ENCODE results near the gene HTRA1. TPM values are rescaled to one million over a fixed set of nuclear protein-coding genes. Genes with fewer than 3 reads are reported as not detected.

The HTRA1 gene
- total and polyA plus RNA-seq, 2 of the 4 experiments (the other 2 are of a cell fraction): 28.5 to 108 TPM

DNA sequence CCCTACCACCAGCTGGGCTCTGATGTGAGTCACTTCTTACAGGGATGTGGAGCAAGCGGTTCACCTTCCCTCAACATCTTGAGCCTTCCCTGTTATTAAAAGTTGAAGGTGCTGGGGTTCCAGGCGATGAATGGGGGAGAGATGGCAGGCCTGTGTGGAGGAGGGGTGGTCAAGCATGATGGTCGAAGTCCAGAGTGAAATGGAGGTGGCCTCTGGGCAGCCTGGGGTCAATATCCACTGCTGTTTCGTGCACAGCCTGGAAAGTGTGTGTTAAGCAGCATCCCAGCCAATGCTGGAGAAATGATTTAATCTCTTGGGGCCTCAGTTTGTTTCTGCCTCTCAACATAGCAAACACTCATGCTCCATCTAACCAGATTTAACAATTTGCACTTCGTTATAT lies 65.5 kb downstream of the HTRA1 start:
- ATAC-seq (ENCODE audit: low read depth): no peak
- intact Hi-C loops (cut with micrococcal nuclease): no loop called here

More for the DNA sequence above, 65.5 kb downstream of the HTRA1 start:
- no peaks in the 10 kb centered on the region for H3K9me3 ChIP-seq (ENCODE audit: control insufficient read depth, insufficient read depth, low read length)
- CTCF ChIA-PET: no interaction called here
- dilution Hi-C loops (cut with HindIII; ENCODE audit: low sequenced_read_pairs, unreplicated experiment) (no loop called here), in situ Hi-C loops (cut with MboI; ENCODE audit: low sequenced_read_pairs) (no loop called here)
- no peak overlapping the region for H3K18ac ChIP-seq (ENCODE audit: low read depth, low read length)
- no peaks in the 10 kb centered on the region for H4K20me1 ChIP-seq (ENCODE audit: insufficient read depth, low read length)
- H3K27ac ChIP-seq (ENCODE audit: insufficient read depth, low read length): no peak overlapping the region
- no TSS peak for BruUV-seq (replicated peaks)
- H3K79me1 ChIP-seq (ENCODE audit: low read depth in 1 of 2, low read length in 2 of 2): no peaks in the 10 kb centered on the region
- H3K14ac ChIP-seq (replicated peaks; ENCODE audit: low read depth, low read length): no peak overlapping the region
- H3K36me3 ChIP-seq (ENCODE audit: control insufficient read depth, insufficient read depth, low read length): no peaks in the 10 kb centered on the region
- no peak overlapping the region for H2AK9ac ChIP-seq (replicated peaks; ENCODE audit: low read depth, low read length, poor library complexity)
- WGBS, 2 experiments (ENCODE audit: extremely low coverage in 2 of 2, insufficient read length in 1 of 2): 40% methylated on average over 1 of the region's 5 CpGs; no CpG with 5 or more reads in 1 of the 2 experiments
- H4K8ac ChIP-seq (ENCODE audit: low read depth in 2 of 2, low read length in 2 of 2): no peak overlapping the region
- no peak overlapping the region for H3K23ac ChIP-seq (ENCODE audit: low read depth, low read length)
- no peak overlapping the region for H3K4me3 ChIP-seq (ENCODE audit: insufficient read depth, low read depth, low read length)
- H3K4me2 ChIP-seq (ENCODE audit: low read depth, low read length): no peak overlapping the region
- no peak overlapping the region for H4K91ac ChIP-seq (ENCODE audit: insufficient read depth, low read depth, low read length)
- H2BK20ac ChIP-seq (ENCODE audit: low read depth, low read length): no peak overlapping the region
- POLR2A ChIA-PET (ENCODE audit: unreplicated experiment): no interaction called here
- H2AK5ac ChIP-seq (ENCODE audit: low read depth, low read length): no peak overlapping the region
- peaks cover 11% of the 10 kb centered on the region for H3K27me3 ChIP-seq (ENCODE audit: control insufficient read depth, insufficient read depth, low read length)
- no peak overlapping the region for H2BK15ac ChIP-seq (ENCODE audit: low read depth, low read length)
- no peak overlapping the region for H3K9ac ChIP-seq (ENCODE audit: low read depth, low read length)
- H3K9me1 ChIP-seq (ENCODE audit: insufficient read depth, low read length): no peaks in the 10 kb centered on the region
- no peak for DNase-seq
- H2AFZ ChIP-seq (replicated peaks; ENCODE audit: low read length, poor library complexity): peak overlapping the region; percentile 50
- no peak overlapping the region for H2BK120ac ChIP-seq (ENCODE audit: low read depth, low read length)
- no peak overlapping the region for H3K56ac ChIP-seq (ENCODE audit: extremely low read depth, insufficient read depth, low read length)
- TF ChIP-seq RAD21 (IDR thresholded peaks at IDR 0.05; ENCODE audit: low read length): no peak
- TF ChIP-seq FOS (IDR thresholded peaks at IDR 0.05; ENCODE audit: low read depth, low read length): no peak
- no peak for TF ChIP-seq MAZ (IDR thresholded peaks at IDR 0.05; ENCODE audit: borderline replicate concordance, low read depth, low read length)
- no peak for TF ChIP-seq CEBPB (IDR thresholded peaks at IDR 0.05; ENCODE audit: low read depth, low read length)
- TF ChIP-seq, protein P1, sequence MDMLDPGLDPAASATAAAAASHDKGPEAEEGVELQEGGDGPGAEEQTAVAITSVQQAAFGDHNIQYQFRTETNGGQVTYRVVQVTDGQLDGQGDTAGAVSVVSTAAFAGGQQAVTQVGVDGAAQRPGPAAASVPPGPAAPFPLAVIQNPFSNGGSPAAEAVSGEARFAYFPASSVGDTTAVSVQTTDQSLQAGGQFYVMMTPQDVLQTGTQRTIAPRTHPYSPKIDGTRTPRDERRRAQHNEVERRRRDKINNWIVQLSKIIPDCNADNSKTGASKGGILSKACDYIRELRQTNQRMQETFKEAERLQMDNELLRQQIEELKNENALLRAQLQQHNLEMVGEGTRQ (IDR thresholded peaks at IDR 0.05; ENCODE audit: low read depth, low read length): no peak
- TF ChIP-seq POLR2A (IDR thresholded peaks at IDR 0.05; ENCODE audit: low read depth, low read length): no peak
- no peak for TF ChIP-seq CHD1 (IDR thresholded peaks at IDR 0.05; ENCODE audit: low read depth, low read length)
- no peak overlapping the region for H2BK5ac ChIP-seq (ENCODE audit: low read depth, low read length, poor library complexity, severe bottlenecking)
- H3K4ac ChIP-seq (ENCODE audit: low read depth, low read length): no peak overlapping the region
- H4K5ac ChIP-seq (ENCODE audit: low read depth, low read length): no peak overlapping the region
- H3K4me1 ChIP-seq (ENCODE audit: control insufficient read depth, insufficient read depth, low read length): no peaks in the 10 kb centered on the region

Measured in IMR-90 (cell line).